Endothelial cell of umbilical vein (primary cell): ENCODE results near the gene SDHC.

Experiments
- POLR2AphosphoS5 ChIP-seq: IDR thresholded peaks from 2 replicates; pipeline ENCODE4 v1.6.1; 2012; ENCODE audit warnings: low read depth, mild to moderate bottlenecking, control low read depth, low read length, moderate library complexity; ENCODE audit not compliant: insufficient read depth
- TF ChIP-seq, protein P1 (sequence below), 2 donors: IDR thresholded peaks; 1 replicate in 1 of 2; 2 replicates in 1 of 2; pipeline ENCODE4 v1.5.1; 2011; ENCODE audit warnings: low read length in 2 of 2, mild to moderate bottlenecking in 2 of 2, moderate library complexity in 2 of 2, control low read depth in 1 of 2, inconsistent platforms in 1 of 2, low read depth in 1 of 2; ENCODE audit not compliant: insufficient read depth in 1 of 2; ENCODE audit errors: extremely low read depth in 1 of 2

- TF ChIP-seq POLR2AphosphoS5 = no peak
- TF ChIP-seq, protein P1, sequence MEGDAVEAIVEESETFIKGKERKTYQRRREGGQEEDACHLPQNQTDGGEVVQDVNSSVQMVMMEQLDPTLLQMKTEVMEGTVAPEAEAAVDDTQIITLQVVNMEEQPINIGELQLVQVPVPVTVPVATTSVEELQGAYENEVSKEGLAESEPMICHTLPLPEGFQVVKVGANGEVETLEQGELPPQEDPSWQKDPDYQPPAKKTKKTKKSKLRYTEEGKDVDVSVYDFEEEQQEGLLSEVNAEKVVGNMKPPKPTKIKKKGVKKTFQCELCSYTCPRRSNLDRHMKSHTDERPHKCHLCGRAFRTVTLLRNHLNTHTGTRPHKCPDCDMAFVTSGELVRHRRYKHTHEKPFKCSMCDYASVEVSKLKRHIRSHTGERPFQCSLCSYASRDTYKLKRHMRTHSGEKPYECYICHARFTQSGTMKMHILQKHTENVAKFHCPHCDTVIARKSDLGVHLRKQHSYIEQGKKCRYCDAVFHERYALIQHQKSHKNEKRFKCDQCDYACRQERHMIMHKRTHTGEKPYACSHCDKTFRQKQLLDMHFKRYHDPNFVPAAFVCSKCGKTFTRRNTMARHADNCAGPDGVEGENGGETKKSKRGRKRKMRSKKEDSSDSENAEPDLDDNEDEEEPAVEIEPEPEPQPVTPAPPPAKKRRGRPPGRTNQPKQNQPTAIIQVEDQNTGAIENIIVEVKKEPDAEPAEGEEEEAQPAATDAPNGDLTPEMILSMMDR (IDR thresholded peaks at IDR 0.05; ENCODE audit: extremely low read depth in 1 of 2, insufficient read depth in 1 of 2, low read depth in 1 of 2, low read length in 2 of 2) = no peak
Observed at GRCh38 chr1:161307230-161307768, 6.9 kb upstream of the SDHC start.
